ENCODE results near the gene FABP6.
A peak's percentile ranks its signal among the peaks of the same experiment; 100 is the strongest.

The FABP6 gene

DNA sequence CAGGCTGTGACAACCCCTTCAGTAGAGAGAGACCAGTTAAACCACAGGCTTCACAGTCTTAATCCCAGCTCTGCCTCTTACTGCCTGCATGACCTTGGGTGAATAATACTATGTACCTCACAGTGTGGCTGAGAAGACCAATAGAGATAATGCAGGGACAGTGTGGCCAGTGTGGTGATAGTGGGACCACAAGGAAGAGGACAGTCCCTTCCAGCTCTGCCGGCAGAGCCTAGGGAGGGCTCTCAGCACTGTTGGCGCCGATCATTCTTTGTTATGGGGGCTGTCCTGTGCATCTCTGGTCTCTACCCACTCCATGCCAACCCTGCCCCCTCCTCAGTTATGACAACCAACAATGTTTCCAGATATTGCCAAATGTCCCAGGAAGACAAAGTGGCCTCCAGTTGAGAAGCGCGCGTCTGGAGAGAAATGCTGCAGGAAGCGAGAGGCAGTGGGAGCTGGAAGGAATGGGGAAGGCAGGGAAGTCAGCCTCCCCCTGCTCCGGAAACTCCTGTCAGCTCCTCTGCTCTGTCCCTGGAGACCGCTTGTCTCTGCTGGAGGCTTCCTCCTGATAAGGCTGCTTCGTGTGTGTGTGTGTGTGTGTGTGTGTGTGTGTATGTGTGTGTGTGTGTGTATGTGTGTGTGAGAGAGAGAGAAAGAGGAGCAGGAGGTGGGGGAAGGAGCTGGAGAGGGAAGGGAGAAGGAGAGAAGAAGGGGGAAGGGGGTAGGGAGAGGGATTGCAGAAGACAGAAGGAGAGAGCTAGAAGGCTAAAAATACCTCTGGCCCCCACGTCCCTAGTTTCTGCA, 31.8 kb upstream of the FABP6 start:
- no peak for ATAC-seq
- TF ChIP-seq ARNTL (CRISPR knock-in tag; IDR thresholded peaks at IDR 0.05; ENCODE audit: borderline replicate concordance, low read depth) = no peak

DNA sequence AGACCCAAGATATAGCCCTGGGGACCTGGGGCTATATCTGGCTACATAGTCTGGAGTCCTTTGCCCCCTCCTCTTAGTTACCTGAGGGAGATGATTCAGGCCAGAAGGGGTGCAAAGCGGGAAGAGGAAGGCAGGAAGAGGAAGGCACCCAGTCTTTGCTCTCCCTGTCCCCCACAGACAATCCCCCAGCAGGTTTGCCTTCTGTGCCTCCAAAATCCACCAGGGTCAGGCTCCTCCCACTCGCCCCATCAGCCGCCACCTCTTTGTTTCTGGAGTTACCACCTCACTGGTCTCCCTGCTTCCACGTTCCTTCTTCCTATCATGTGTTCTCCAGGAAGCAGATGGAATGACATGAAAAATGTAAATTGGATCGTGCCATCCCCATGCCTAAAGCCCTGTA, 31.2 kb upstream of the FABP6 start:
- TF ChIP-seq, protein P1, sequence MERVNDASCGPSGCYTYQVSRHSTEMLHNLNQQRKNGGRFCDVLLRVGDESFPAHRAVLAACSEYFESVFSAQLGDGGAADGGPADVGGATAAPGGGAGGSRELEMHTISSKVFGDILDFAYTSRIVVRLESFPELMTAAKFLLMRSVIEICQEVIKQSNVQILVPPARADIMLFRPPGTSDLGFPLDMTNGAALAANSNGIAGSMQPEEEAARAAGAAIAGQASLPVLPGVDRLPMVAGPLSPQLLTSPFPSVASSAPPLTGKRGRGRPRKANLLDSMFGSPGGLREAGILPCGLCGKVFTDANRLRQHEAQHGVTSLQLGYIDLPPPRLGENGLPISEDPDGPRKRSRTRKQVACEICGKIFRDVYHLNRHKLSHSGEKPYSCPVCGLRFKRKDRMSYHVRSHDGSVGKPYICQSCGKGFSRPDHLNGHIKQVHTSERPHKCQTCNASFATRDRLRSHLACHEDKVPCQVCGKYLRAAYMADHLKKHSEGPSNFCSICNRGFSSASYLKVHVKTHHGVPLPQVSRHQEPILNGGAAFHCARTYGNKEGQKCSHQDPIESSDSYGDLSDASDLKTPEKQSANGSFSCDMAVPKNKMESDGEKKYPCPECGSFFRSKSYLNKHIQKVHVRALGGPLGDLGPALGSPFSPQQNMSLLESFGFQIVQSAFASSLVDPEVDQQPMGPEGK (CRISPR knock-in tag; IDR thresholded peaks at IDR 0.05; ENCODE audit: borderline replicate concordance) = no peak
- TF ChIP-seq ZFP3 (CRISPR knock-in tag; IDR thresholded peaks at IDR 0.05) = no peak
- no peak for TF ChIP-seq ZNF8 (CRISPR knock-in tag; IDR thresholded peaks at IDR 0.05)
- ATAC-seq = no peak

DNA sequence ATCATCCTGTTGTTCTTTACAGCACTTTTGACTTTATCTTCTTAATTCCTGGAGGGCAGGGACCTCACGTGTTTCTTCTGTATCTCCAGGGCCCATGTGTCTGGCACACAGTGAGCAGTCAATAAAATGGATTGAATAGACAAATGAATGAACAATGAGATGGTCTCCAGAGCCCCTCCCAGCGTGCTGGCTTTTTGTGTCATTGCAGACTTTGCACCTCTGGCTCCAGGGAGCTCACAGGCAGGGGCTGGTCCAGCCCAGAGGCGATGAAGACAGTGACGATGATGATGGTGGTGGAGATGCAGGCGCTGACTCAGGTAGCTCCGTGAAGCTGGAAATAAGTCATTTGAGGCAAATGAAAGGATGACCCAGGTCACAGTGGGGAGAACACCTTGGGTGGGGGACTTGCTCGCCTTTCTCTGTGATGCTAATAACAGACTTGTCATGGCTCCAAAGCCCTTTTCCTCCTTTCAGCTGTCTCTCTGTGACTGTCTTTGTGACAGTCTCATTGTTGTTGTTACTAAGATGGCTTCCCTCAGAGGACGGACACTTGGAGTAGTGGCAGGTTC, 30.4 kb upstream of the FABP6 start:
- TF ChIP-seq GLIS3 (CRISPR knock-in tag; IDR thresholded peaks at IDR 0.05) (no peak), OSR1 (CRISPR knock-in tag; IDR thresholded peaks at IDR 0.05) (no peak), ZC3H10 (CRISPR knock-in tag; IDR thresholded peaks at IDR 0.05) (no peak), ZNF565 (CRISPR knock-in tag; conservative IDR thresholded peaks at IDR 0.05; ENCODE audit: low read depth) (no peak), ISL1 (CRISPR knock-in tag; IDR thresholded peaks at IDR 0.05) (no peak), ESRRG (CRISPR knock-in tag; IDR thresholded peaks at IDR 0.05) (no peak), TOX (CRISPR knock-in tag; IDR thresholded peaks at IDR 0.05; ENCODE audit: borderline replicate concordance) (no peak), ARNTL (CRISPR knock-in tag; IDR thresholded peaks at IDR 0.05; ENCODE audit: borderline replicate concordance, low read depth) (no peak), ZNF70 (CRISPR knock-in tag; IDR thresholded peaks at IDR 0.05) (no peak), RARB (CRISPR knock-in tag; IDR thresholded peaks at IDR 0.05) (no peak)
- TF ChIP-seq, protein P2, sequence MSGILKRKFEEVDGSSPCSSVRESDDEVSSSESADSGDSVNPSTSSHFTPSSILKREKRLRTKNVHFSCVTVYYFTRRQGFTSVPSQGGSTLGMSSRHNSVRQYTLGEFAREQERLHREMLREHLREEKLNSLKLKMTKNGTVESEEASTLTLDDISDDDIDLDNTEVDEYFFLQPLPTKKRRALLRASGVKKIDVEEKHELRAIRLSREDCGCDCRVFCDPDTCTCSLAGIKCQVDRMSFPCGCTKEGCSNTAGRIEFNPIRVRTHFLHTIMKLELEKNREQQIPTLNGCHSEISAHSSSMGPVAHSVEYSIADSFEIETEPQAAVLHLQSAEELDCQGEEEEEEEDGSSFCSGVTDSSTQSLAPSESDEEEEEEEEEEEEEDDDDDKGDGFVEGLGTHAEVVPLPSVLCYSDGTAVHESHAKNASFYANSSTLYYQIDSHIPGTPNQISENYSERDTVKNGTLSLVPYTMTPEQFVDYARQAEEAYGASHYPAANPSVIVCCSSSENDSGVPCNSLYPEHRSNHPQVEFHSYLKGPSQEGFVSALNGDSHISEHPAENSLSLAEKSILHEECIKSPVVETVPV (CRISPR knock-in tag; IDR thresholded peaks at IDR 0.05) = no peak
- ATAC-seq = no peak

DNA sequence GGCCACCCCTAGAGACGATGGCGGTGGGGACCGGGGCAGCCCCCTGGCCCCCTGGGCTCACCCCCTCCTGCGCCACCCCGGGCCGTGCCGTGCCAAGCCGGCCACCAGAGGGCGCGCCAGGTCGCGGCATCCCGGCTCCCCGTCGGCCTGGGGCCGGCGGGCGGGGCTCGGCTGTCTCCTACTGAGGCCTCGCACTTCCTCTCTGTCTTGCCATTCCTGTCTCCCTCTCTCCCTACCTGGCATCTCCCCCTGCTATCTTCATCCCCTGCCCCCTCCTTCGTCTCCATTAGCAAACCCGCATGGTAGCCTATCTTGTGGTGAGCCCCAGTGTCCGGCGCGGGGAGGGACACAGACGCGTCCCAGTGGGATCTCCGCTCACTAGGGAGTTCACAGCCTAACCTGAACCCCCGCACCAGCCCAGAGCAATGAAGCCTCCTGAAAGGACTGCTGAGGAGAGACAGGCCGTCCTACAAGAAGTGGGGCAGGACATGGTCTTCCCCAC, 29.8 kb upstream of the FABP6 start:
- TF ChIP-seq, protein P2 (CRISPR knock-in tag; IDR thresholded peaks at IDR 0.05) = no peak
- TF ChIP-seq BACH2 (CRISPR knock-in tag; IDR thresholded peaks at IDR 0.05; ENCODE audit: borderline replicate concordance) = no peak
- ATAC-seq = peak; percentile 100

DNA sequence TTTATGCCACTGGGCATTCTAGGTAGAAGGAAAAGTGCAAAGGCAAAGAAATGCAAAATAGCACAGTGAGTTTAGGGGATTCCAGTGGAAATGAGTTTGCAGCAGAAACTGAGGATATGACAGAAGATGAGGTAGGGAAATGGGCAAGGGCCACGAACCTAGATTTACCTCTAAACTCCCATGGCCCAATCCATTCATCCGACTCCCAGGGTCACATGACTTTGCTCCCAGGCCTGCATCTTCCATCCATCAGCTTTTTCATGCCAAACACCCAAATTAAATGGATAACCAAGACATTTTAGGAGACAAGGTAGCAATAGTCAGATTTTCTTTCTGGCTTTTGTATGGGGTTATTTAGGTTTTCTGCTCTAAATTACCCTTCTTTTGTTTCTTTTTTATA, 22.2 kb upstream of the FABP6 start:
- ATAC-seq = no peak
- TF ChIP-seq GLIS3 (CRISPR knock-in tag; IDR thresholded peaks at IDR 0.05) (no peak), ZFP3 (CRISPR knock-in tag; IDR thresholded peaks at IDR 0.05) (no peak), CSDC2 (CRISPR knock-in tag; IDR thresholded peaks at IDR 0.05) (no peak), ISL1 (CRISPR knock-in tag; IDR thresholded peaks at IDR 0.05) (no peak), SNAI2 (CRISPR knock-in tag; IDR thresholded peaks at IDR 0.05) (no peak), ARNTL (CRISPR knock-in tag; IDR thresholded peaks at IDR 0.05; ENCODE audit: borderline replicate concordance, low read depth) (no peak), RARB (CRISPR knock-in tag; IDR thresholded peaks at IDR 0.05) (no peak), ESRRG (CRISPR knock-in tag; IDR thresholded peaks at IDR 0.05) (no peak), ZNF8 (CRISPR knock-in tag; IDR thresholded peaks at IDR 0.05) (no peak), BACH2 (CRISPR knock-in tag; IDR thresholded peaks at IDR 0.05; ENCODE audit: borderline replicate concordance) (no peak)
- TF ChIP-seq, protein P1 (CRISPR knock-in tag; IDR thresholded peaks at IDR 0.05; ENCODE audit: borderline replicate concordance) = no peak
- TF ChIP-seq, protein P3, sequence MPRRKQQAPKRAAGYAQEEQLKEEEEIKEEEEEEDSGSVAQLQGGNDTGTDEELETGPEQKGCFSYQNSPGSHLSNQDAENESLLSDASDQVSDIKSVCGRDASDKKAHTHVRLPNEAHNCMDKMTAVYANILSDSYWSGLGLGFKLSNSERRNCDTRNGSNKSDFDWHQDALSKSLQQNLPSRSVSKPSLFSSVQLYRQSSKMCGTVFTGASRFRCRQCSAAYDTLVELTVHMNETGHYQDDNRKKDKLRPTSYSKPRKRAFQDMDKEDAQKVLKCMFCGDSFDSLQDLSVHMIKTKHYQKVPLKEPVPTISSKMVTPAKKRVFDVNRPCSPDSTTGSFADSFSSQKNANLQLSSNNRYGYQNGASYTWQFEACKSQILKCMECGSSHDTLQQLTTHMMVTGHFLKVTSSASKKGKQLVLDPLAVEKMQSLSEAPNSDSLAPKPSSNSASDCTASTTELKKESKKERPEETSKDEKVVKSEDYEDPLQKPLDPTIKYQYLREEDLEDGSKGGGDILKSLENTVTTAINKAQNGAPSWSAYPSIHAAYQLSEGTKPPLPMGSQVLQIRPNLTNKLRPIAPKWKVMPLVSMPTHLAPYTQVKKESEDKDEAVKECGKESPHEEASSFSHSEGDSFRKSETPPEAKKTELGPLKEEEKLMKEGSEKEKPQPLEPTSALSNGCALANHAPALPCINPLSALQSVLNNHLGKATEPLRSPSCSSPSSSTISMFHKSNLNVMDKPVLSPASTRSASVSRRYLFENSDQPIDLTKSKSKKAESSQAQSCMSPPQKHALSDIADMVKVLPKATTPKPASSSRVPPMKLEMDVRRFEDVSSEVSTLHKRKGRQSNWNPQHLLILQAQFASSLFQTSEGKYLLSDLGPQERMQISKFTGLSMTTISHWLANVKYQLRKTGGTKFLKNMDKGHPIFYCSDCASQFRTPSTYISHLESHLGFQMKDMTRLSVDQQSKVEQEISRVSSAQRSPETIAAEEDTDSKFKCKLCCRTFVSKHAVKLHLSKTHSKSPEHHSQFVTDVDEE (CRISPR knock-in tag; IDR thresholded peaks at IDR 0.05) = no peak
- TF ChIP-seq, protein P2 (CRISPR knock-in tag; IDR thresholded peaks at IDR 0.05) = no peak
- TF ChIP-seq, protein P4, sequence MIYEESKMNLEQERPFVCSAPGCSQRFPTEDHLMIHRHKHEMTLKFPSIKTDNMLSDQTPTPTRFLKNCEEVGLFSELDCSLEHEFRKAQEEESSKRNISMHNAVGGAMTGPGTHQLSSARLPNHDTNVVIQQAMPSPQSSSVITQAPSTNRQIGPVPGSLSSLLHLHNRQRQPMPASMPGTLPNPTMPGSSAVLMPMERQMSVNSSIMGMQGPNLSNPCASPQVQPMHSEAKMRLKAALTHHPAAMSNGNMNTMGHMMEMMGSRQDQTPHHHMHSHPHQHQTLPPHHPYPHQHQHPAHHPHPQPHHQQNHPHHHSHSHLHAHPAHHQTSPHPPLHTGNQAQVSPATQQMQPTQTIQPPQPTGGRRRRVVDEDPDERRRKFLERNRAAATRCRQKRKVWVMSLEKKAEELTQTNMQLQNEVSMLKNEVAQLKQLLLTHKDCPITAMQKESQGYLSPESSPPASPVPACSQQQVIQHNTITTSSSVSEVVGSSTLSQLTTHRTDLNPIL (CRISPR knock-in tag; IDR thresholded peaks at IDR 0.05; ENCODE audit: low read depth) = no peak

Measured in SK-N-SH treated with all-trans-retinoic acid at 6 μM for 48 hours (cell line).